ENCODE data around the gene OR1S1. TPM values are rescaled to one million over a fixed set of nuclear protein-coding genes. Genes with fewer than 3 reads are reported as not detected.
"Not testable (repeated sequence)": the region's sequence is repeated elsewhere in the genome, so short reads cannot be mapped to it uniquely, and the experiment has no call there.

The OR1S1 gene
- total RNA-seq: not detected
- long read RNA-seq: 0 reads

- ATAC-seq; DNase-seq; intact Hi-C loops (cut with micrococcal nuclease): not testable (repeated sequence)
Measured at GRCh38 chr11:58212420-58212819, at the start of gene OR1S1. Gene OR1S1 (plus strand): TSS chr11:58212720.

GRCh38 chr11:58164389-58164788 is 48.1 kb upstream of the OR1S1 start:
- intact Hi-C loops (cut with micrococcal nuclease): no loop called here
- ATAC-seq (no peak), DNase-seq (no peak)

- no peak for DNase-seq
- no peak for ATAC-seq
- intact Hi-C loops (cut with micrococcal nuclease): no loop called here
Measured at GRCh38 chr11:58164990-58165389, 47.5 kb upstream of the OR1S1 start.

- ATAC-seq: no peak
- intact Hi-C loops (cut with micrococcal nuclease): no loop called here
Measured at GRCh38 chr11:58165504-58166106, 46.9 kb upstream of the OR1S1 start.

GRCh38 chr11:58177409-58178054 is 35.0 kb upstream of the OR1S1 start:
- ATAC-seq (no peak), DNase-seq (no peak)
- intact Hi-C loops (cut with micrococcal nuclease): no loop called here

More at GRCh38 chr11:58165504-58166106, 46.9 kb upstream of the OR1S1 start:
- no peak for DNase-seq

GRCh38 chr11:58178444-58178843 is 34.1 kb upstream of the OR1S1 start:
- no peak for ATAC-seq
- no peak for DNase-seq
- intact Hi-C loops (cut with micrococcal nuclease): no loop called here

GRCh38 chr11:58179648-58180047 is 32.9 kb upstream of the OR1S1 start:
- ATAC-seq (no peak), DNase-seq (peak; percentile 28)
- intact Hi-C loops (cut with micrococcal nuclease): no loop called here

- DNase-seq (no peak), ATAC-seq (peak; percentile 56)
- intact Hi-C loops (cut with micrococcal nuclease): no loop called here
Measured at GRCh38 chr11:58186938-58187337, 25.6 kb upstream of the OR1S1 start.

GRCh38 chr11:58188770-58189169 is 23.8 kb upstream of the OR1S1 start, which contains the start of gene OR9Q2:
Gene OR9Q2 (plus strand): TSS chr11:58189070. CDS start chr11:58190491, 1,421 bp downstream.
- ATAC-seq: no peak

GRCh38 chr11:58192229-58192628 is 20.3 kb upstream of the OR1S1 start:
- ATAC-seq (no peak), DNase-seq (no peak)
- intact Hi-C loops (cut with micrococcal nuclease): no loop called here

More at GRCh38 chr11:58188770-58189169, 23.8 kb upstream of the OR1S1 start, which contains the start of gene OR9Q2:
- intact Hi-C loops (cut with micrococcal nuclease): no loop called here
- DNase-seq: no peak

- intact Hi-C loops (cut with micrococcal nuclease): no loop called here
- DNase-seq (no peak), ATAC-seq (no peak)
Measured at GRCh38 chr11:58193391-58193790, 19.1 kb upstream of the OR1S1 start.

- DNase-seq (no peak), ATAC-seq (no peak)
- intact Hi-C loops (cut with micrococcal nuclease): no loop called here
Measured at GRCh38 chr11:58195939-58196338, 16.6 kb upstream of the OR1S1 start.

GRCh38 chr11:58199271-58199670 is 13.2 kb upstream of the OR1S1 start:
- no peak for ATAC-seq
- intact Hi-C loops (cut with micrococcal nuclease): no loop called here

GRCh38 chr11:58204042-58204441 is 8.5 kb upstream of the OR1S1 start, which contains the start of gene OR1S2:
Gene OR1S2 (minus strand): TSS chr11:58204142. CDS start chr11:58204142, 0 bp downstream.
- ATAC-seq: no peak
- DNase-seq: no peak
- intact Hi-C loops (cut with micrococcal nuclease): no loop called here

More at GRCh38 chr11:58199271-58199670, 13.2 kb upstream of the OR1S1 start:
- DNase-seq: no peak

GRCh38 chr11:58216476-58216875 is 4.0 kb downstream of the OR1S1 start:
- DNase-seq (no peak), ATAC-seq (no peak)
- intact Hi-C loops (cut with micrococcal nuclease): no loop called here

- DNase-seq (no peak), ATAC-seq (no peak)
- intact Hi-C loops (cut with micrococcal nuclease): no loop called here
Measured at GRCh38 chr11:58222721-58223120, 10.2 kb downstream of the OR1S1 start.

- DNase-seq: no peak
- intact Hi-C loops (cut with micrococcal nuclease): no loop called here
- no peak for ATAC-seq
Measured at GRCh38 chr11:58227956-58228615, 15.6 kb downstream of the OR1S1 start.

GRCh38 chr11:58243954-58244353 is 31.4 kb downstream of the OR1S1 start:
- intact Hi-C loops (cut with micrococcal nuclease): no loop called here
- DNase-seq (no peak), ATAC-seq (no peak)

GRCh38 chr11:58254936-58255335 is 42.4 kb downstream of the OR1S1 start:
- DNase-seq: no peak
- intact Hi-C loops (cut with micrococcal nuclease): no loop called here
- ATAC-seq: no peak

GRCh38 chr11:58259983-58260382 is 47.5 kb downstream of the OR1S1 start:
- ATAC-seq (no peak), DNase-seq (no peak)
- intact Hi-C loops (cut with micrococcal nuclease): no loop called here
